ENCODE data around the gene UBR1. TPM values are rescaled to one million over a fixed set of nuclear protein-coding genes. Genes with fewer than 3 reads are reported as not detected.

The UBR1 gene
- total RNA-seq, 1 experiment from 2014 or later, result 17.9 TPM

- TF ChIP-seq YY1 (IDR thresholded peaks at IDR 0.05; ENCODE audit: extremely low read depth, insufficient replicate concordance, low read depth, low read length) (no peak), CBX3 (IDR thresholded peaks at IDR 0.05; ENCODE audit: low read depth) (no peak), EGR1 (IDR thresholded peaks at IDR 0.05; ENCODE audit: low read depth) (no peak), RAD21 (IDR thresholded peaks at IDR 0.05; ENCODE audit: low read depth) (no peak), POLR2A (IDR thresholded peaks at IDR 0.05; ENCODE audit: borderline replicate concordance, extremely low read depth, insufficient read depth, insufficient read length) (peak; percentile 66), CEBPB (IDR thresholded peaks at IDR 0.05; ENCODE audit: low read depth) (no peak), EZH2 (IDR thresholded peaks at IDR 0.05) (no peak), SP1 (IDR thresholded peaks at IDR 0.05; ENCODE audit: low read depth) (no peak), FOSL1 (IDR thresholded peaks at IDR 0.05; ENCODE audit: low read depth) (no peak), TCF7L2 (IDR thresholded peaks at IDR 0.05; ENCODE audit: borderline replicate concordance, extremely low read depth, insufficient read depth, insufficient read length) (peak; percentile 38), POLR2AphosphoS5 (IDR thresholded peaks at IDR 0.05; ENCODE audit: low read depth, low read length) (peak; percentile 89), EZH2phosphoT487 (IDR thresholded peaks at IDR 0.05; ENCODE audit: borderline replicate concordance) (no peak), ZNF274 (IDR thresholded peaks at IDR 0.05; ENCODE audit: low read depth, low read length) (no peak), ZBTB33 (IDR thresholded peaks at IDR 0.05; ENCODE audit: extremely low read depth, insufficient replicate concordance, low read length) (no peak)
Measured at GRCh38 chr15:43133430-43134156, 27.8 kb upstream of the UBR1 start, which contains the start of gene TMEM62 (continued).

Data from HCT116 (cell line).